ENCODE results near the gene NCOA3. TPM values are rescaled to one million over a fixed set of nuclear protein-coding genes. Genes with fewer than 3 reads are reported as not detected.
"Not testable (repeated sequence)": the region's sequence is repeated elsewhere in the genome, so short reads cannot be mapped to it uniquely, and the experiment has no call there.

NCOA3 gene
- total RNA-seq, 1 experiment from 2014 or later: 23.3 TPM

GRCh38 chr20:47456952-47457724, 44.5 kb upstream of the NCOA3 start:
- Histone ChIP-seq H3K4me2 (ENCODE audit: insufficient read depth, insufficient read length, low read length) (no peak overlapping the region), H3K23me2 (ENCODE audit: insufficient read length, low read depth, low read length, poor library complexity, severe bottlenecking) (no peaks in the 10 kb centered on the region), H3K4ac (ENCODE audit: low read depth, low read length) (no peak overlapping the region), H4K20me1 (ENCODE audit: control insufficient read depth, insufficient read depth, insufficient read length) (no peaks in the 10 kb centered on the region), H3K23ac (ENCODE audit: insufficient read length, low read depth, low read length) (no peak overlapping the region), H3K4me1 (ENCODE audit: insufficient read depth, low read length) (no peaks in the 10 kb centered on the region), H2BK20ac (ENCODE audit: low read depth, low read length, poor library complexity, severe bottlenecking) (no peak overlapping the region), H4K91ac (ENCODE audit: insufficient read length, low read depth, low read length) (no peak overlapping the region), H3K14ac (ENCODE audit: insufficient read depth, low read length) (no peak overlapping the region), H3K9me3 (ENCODE audit: control insufficient read depth, low read depth, low read length) (no peaks in the 10 kb centered on the region), H2AFZ (ENCODE audit: low read length) (no peak overlapping the region), H4K5ac (ENCODE audit: insufficient read length, low read depth, low read length) (no peak overlapping the region), H3K18ac (ENCODE audit: insufficient read length, low read depth, low read length) (no peak overlapping the region), H3K79me2 (ENCODE audit: insufficient read depth, low read length) (no peaks in the 10 kb centered on the region), H3K56ac (ENCODE audit: insufficient read length, low read depth, low read length) (no peak overlapping the region), H3K9ac (ENCODE audit: extremely low read depth, insufficient read length, low read length) (no peak overlapping the region), H2BK12ac (ENCODE audit: insufficient read length, low read depth, low read length) (no peak overlapping the region), H3K27me3 (ENCODE audit: insufficient read depth, low read length) (no peaks in the 10 kb centered on the region), H3K79me1 (ENCODE audit: insufficient read depth, low read depth, low read length, poor library complexity, severe bottlenecking) (no peaks in the 10 kb centered on the region), H2BK5ac (ENCODE audit: insufficient read length, low read length) (no peak overlapping the region), H2AK5ac (ENCODE audit: insufficient read length, low read length) (no peak overlapping the region), H2BK15ac (ENCODE audit: low read depth, low read length) (no peak overlapping the region), H3T11ph (ENCODE audit: low read length) (no peak overlapping the region), H4K8ac (replicated peaks; ENCODE audit: insufficient read length, low read depth, low read length) (no peak overlapping the region), H2BK120ac (ENCODE audit: low read depth, low read length, poor library complexity, severe bottlenecking) (no peak overlapping the region), H3K27ac (ENCODE audit: insufficient read length, low read depth, low read length) (no peak overlapping the region)
- no peak for DNase-seq
- H3K4me3 Mint-ChIP-seq: no peak overlapping the region
- TF ChIP-seq CTCF (conservative IDR thresholded peaks at IDR 0.05): no peak
- no peaks in the 10 kb centered on the region for H3K36me3 Mint-ChIP-seq (ENCODE audit: insufficient read depth in 1 of 3, low read depth in 3 of 3)
- peaks cover 2 to 7% of the 10 kb centered on the region in 2 experiments; a peak in 3 of 4 replicates for H3K4me1 Mint-ChIP-seq
- WGBS (ENCODE audit: extremely low coverage, insufficient read length, low lambda C conversion rate): no CpG with 5 or more reads among the region's 13 CpGs
- no peaks in the 10 kb centered on the region for H3K27me3 Mint-ChIP-seq (ENCODE audit: low read depth)
- H3K27ac Mint-ChIP-seq: no peak overlapping the region
- no peaks in the 10 kb centered on the region for H3K9me3 Mint-ChIP-seq

DNA sequence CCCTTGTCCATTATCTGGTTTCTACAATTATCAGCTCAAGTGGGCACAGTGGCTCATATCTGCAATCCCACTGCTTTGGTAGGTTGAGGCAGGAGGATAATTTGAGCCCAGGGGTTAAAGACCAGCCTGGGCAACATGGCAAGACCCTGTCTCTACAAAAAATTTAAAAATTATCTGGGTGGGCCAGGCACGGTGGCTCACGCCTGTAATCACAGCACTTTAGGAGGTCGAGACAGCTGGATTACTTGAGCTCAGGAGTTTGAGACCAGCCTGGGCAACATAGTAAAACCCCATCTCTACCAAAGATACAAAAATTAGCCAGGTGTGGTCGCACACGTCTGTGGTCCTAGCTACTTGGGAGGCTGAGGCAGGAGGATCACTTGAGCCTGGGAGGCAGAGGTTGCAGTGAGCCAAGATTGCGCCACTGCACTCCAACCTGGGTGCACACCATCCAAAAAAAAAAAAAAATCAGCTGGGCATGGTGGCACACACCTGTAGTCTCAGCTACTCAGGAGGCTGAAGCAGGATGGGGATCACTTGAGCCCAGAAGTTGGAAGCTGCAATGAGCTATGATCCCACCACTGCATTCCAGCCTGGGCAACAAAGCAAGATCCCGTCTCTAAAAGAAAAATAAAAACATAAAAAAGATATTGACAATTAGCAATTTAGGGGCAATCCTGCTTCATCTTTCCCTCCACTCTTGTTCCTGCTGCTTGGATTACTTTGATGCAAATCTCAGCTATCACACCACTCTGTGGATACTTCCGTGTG, 43.2 kb upstream of the NCOA3 start:
- H2BK120ac ChIP-seq (ENCODE audit: low read depth, low read length, poor library complexity, severe bottlenecking); H2AK5ac ChIP-seq (ENCODE audit: insufficient read length, low read length); H4K91ac ChIP-seq (ENCODE audit: insufficient read length, low read depth, low read length); H3K27me3 ChIP-seq (ENCODE audit: insufficient read depth, low read length); H4K5ac ChIP-seq (ENCODE audit: insufficient read length, low read depth, low read length); H2BK12ac ChIP-seq (ENCODE audit: insufficient read length, low read depth, low read length); H3K23ac ChIP-seq (ENCODE audit: insufficient read length, low read depth, low read length); H3K14ac ChIP-seq (ENCODE audit: insufficient read depth, low read length); H3T11ph ChIP-seq (ENCODE audit: low read length); H3K79me2 ChIP-seq (ENCODE audit: insufficient read depth, low read length); H2BK20ac ChIP-seq (ENCODE audit: low read depth, low read length, poor library complexity, severe bottlenecking); H3K79me1 ChIP-seq (ENCODE audit: insufficient read depth, low read depth, low read length, poor library complexity, severe bottlenecking); H3K4me3 Mint-ChIP-seq; H3K27ac Mint-ChIP-seq; H3K4me1 Mint-ChIP-seq; H4K20me1 ChIP-seq (ENCODE audit: control insufficient read depth, insufficient read depth, insufficient read length); H3K9ac ChIP-seq (ENCODE audit: extremely low read depth, insufficient read length, low read length); H3K4me2 ChIP-seq (ENCODE audit: insufficient read depth, insufficient read length, low read length); H3K56ac ChIP-seq (ENCODE audit: insufficient read length, low read depth, low read length); H3K4ac ChIP-seq (ENCODE audit: low read depth, low read length); H3K27me3 Mint-ChIP-seq (ENCODE audit: low read depth); H3K27ac ChIP-seq (ENCODE audit: insufficient read length, low read depth, low read length); H2AFZ ChIP-seq (ENCODE audit: low read length); H3K36me3 Mint-ChIP-seq (ENCODE audit: insufficient read depth in 1 of 3, low read depth in 3 of 3); H3K9me3 Mint-ChIP-seq; H3K18ac ChIP-seq (ENCODE audit: insufficient read length, low read depth, low read length); H2BK15ac ChIP-seq (ENCODE audit: low read depth, low read length); H4K8ac ChIP-seq (replicated peaks; ENCODE audit: insufficient read length, low read depth, low read length); H2BK5ac ChIP-seq (ENCODE audit: insufficient read length, low read length); H3K9me3 ChIP-seq (ENCODE audit: control insufficient read depth, low read depth, low read length); H3K4me1 ChIP-seq (ENCODE audit: insufficient read depth, low read length); DNase-seq; H3K23me2 ChIP-seq (ENCODE audit: insufficient read length, low read depth, low read length, poor library complexity, severe bottlenecking): not testable (repeated sequence)
- no CpG with 5 or more reads among the region's 8 CpGs for WGBS (ENCODE audit: extremely low coverage, insufficient read length, low lambda C conversion rate)

Data from H9 (cell line).